K562 (cell line): ENCODE data around the gene ADAR.

Experiments
- CHD2 ChIP-seq: IDR thresholded peaks from 2 replicates; pipeline ENCODE4 v1.6.1; 2011; ENCODE audit warnings: low read depth, low read length
- EP300 ChIP-seq: IDR thresholded peaks from 2 replicates; pipeline ENCODE4 v1.6.1; 2012; ENCODE audit warnings: low read length, improper control_type of control experiment
- IFI16 ChIP-seq: fragments of 250-450 bp; sonication (Bioruptor Pico); IDR thresholded peaks from 2 replicates; pipeline ENCODE4 v2.1.2; 2022; ENCODE audit warnings: mild to moderate bottlenecking, inconsistent platforms
- POLR2A ChIP-seq: fragments of 450-650 bp; conservative IDR thresholded peaks from 2 replicates; pipeline ENCODE4 v1.6.1; 2016
- TAF1 ChIP-seq: IDR thresholded peaks from 2 replicates; pipeline ENCODE4 v1.6.1; 2011; ENCODE audit warnings: mild to moderate bottlenecking, low read length, moderate library complexity; ENCODE audit not compliant: insufficient read depth, control insufficient read depth, severe bottlenecking; ENCODE audit errors: extremely low read depth

GRCh38 chr1:154577346-154578057, 30.5 kb downstream of the ADAR start:
- TF ChIP-seq IFI16 (CRISPR knock-in tag) (no peak), TAF1 (no peak), EP300 (no peak), POLR2A (0 out of 2 replicates have a peak, but pooled peaks have one; percentile 27), CHD2 (no peak)
